ENCODE results near the gene TMEM178B. TPM values are rescaled to one million over a fixed set of nuclear protein-coding genes. Genes with fewer than 3 reads are reported as not detected.

Gene TMEM178B
- total RNA-seq, 2 experiments from 2014 or later = 0.18 to 1.9 TPM

GRCh38 chr7:141209454-141209853, 135.6 kb downstream of the TMEM178B start:
- Mint-ChIP-seq H3K4me3 (no peak overlapping the region), H3K36me3 (no peaks in the 10 kb centered on the region), H3K27ac (no peak overlapping the region), H3K9me3 (ENCODE audit: low read depth) (no peaks in the 10 kb centered on the region), H3K27me3 (peaks cover 26% of the 10 kb centered on the region), H3K4me1 (no peaks in the 10 kb centered on the region)
- DNase-seq (no peak), ATAC-seq (no peak)
- CTCF ChIA-PET = no interaction called here

- no peak for ATAC-seq
- no peaks in the 10 kb centered on the region for H3K4me1 Mint-ChIP-seq
- H3K4me3 Mint-ChIP-seq = no peak overlapping the region
- no peak overlapping the region for H3K27ac Mint-ChIP-seq
- no peaks in the 10 kb centered on the region for H3K36me3 Mint-ChIP-seq
- peaks cover 26% of the 10 kb centered on the region for H3K27me3 Mint-ChIP-seq
- no peaks in the 10 kb centered on the region for H3K9me3 Mint-ChIP-seq (ENCODE audit: low read depth)
- DNase-seq = no peak
- CTCF ChIA-PET = no interaction called here
Measured at GRCh38 chr7:141210862-141211261, 137.0 kb downstream of the TMEM178B start.

- Mint-ChIP-seq H3K4me1 (no peaks in the 10 kb centered on the region), H3K4me3 (no peak overlapping the region), H3K27me3 (peaks cover 22% of the 10 kb centered on the region), H3K27ac (no peak overlapping the region), H3K36me3 (no peaks in the 10 kb centered on the region), H3K9me3 (ENCODE audit: low read depth) (no peaks in the 10 kb centered on the region)
- CTCF ChIA-PET = no interaction called here
- ATAC-seq (no peak), DNase-seq (no peak)
Measured at GRCh38 chr7:141213226-141213625, 139.4 kb downstream of the TMEM178B start.

- Mint-ChIP-seq H3K9me3 (ENCODE audit: low read depth) (no peaks in the 10 kb centered on the region), H3K4me1 (no peaks in the 10 kb centered on the region), H3K36me3 (no peaks in the 10 kb centered on the region), H3K27ac (no peak overlapping the region), H3K4me3 (no peak overlapping the region), H3K27me3 (peaks cover 6% of the 10 kb centered on the region)
- CTCF ChIA-PET = no interaction called here
- ATAC-seq (no peak), DNase-seq (no peak)
Measured at GRCh38 chr7:141217938-141218337, 144.1 kb downstream of the TMEM178B start.

GRCh38 chr7:141218941-141219340, 145.1 kb downstream of the TMEM178B start:
- Mint-ChIP-seq H3K4me1 (no peaks in the 10 kb centered on the region), H3K4me3 (no peak overlapping the region), H3K27ac (no peak overlapping the region), H3K36me3 (no peaks in the 10 kb centered on the region), H3K9me3 (ENCODE audit: low read depth) (no peaks in the 10 kb centered on the region), H3K27me3 (peaks cover 1% of the 10 kb centered on the region)
- ATAC-seq = no peak
- DNase-seq = no peak
- CTCF ChIA-PET = no interaction called here

GRCh38 chr7:141220263-141220880, 146.5 kb downstream of the TMEM178B start:
- H3K36me3 Mint-ChIP-seq = no peaks in the 10 kb centered on the region
- ATAC-seq (no peak), DNase-seq (no peak)
- CTCF ChIA-PET = interaction anchor here (1.0 kb wide), 1 partner anchor 148 kb away, joined by 3 read pairs; no protein-coding TSS in a partner anchor
- H3K4me3 Mint-ChIP-seq = no peak overlapping the region
- peaks cover 2% of the 10 kb centered on the region for H3K27me3 Mint-ChIP-seq
- H3K27ac Mint-ChIP-seq = no peak overlapping the region
- H3K9me3 Mint-ChIP-seq (ENCODE audit: low read depth) = no peaks in the 10 kb centered on the region
- H3K4me1 Mint-ChIP-seq = no peaks in the 10 kb centered on the region

GRCh38 chr7:141221007-141221612, 147.2 kb downstream of the TMEM178B start:
- Mint-ChIP-seq H3K27ac (no peak overlapping the region), H3K27me3 (peaks cover 2% of the 10 kb centered on the region), H3K4me1 (no peaks in the 10 kb centered on the region), H3K9me3 (ENCODE audit: low read depth) (no peaks in the 10 kb centered on the region), H3K36me3 (no peaks in the 10 kb centered on the region), H3K4me3 (no peak overlapping the region)
- CTCF ChIA-PET = no interaction called here
- no peak for DNase-seq
- ATAC-seq = no peak

DNA sequence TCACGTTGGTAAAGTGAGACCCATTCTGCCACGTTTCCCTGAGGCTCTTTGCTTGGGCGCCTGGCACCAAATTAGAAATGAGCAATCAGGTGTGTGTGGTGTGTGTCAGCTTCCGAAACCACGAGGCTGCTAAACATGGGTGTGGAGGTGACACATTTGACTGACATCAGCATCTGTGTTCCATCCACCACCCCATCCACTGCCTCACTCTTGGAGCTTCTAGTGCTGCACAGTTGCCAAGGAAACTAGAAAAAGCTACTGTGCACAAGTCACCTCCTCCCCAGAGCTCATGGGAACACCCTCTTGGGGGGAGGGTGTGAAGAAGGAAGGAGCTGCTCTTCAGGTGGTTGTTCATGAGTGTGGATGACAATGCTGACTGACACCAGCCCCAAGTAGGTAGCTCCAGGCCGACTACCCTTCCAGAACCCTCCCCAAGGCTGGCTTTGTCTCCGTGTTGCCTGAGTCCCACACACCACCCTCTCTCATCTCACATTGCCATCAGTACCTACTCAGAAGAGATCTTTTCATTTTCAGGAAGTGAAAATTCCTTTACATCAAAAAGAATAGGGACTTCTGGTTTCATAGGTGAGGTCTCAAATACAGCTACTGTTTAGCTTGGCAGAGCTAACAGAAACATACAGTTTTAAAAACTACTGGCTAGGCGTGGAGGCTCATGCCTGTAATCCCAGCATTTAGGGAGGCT, 152.2 kb downstream of the TMEM178B start:
- no peak for DNase-seq
- Mint-ChIP-seq H3K36me3 (no peaks in the 10 kb centered on the region), H3K4me3 (no peak overlapping the region), H3K9me3 (ENCODE audit: low read depth) (no peaks in the 10 kb centered on the region), H3K27me3 (peaks cover 4% of the 10 kb centered on the region), H3K4me1 (no peaks in the 10 kb centered on the region), H3K27ac (no peak overlapping the region)
- CTCF ChIA-PET = interaction anchor here (1.3 kb wide), 1 partner anchor 151 kb away, joined by 3 read pairs; no protein-coding TSS in a partner anchor
- no peak for ATAC-seq

DNA sequence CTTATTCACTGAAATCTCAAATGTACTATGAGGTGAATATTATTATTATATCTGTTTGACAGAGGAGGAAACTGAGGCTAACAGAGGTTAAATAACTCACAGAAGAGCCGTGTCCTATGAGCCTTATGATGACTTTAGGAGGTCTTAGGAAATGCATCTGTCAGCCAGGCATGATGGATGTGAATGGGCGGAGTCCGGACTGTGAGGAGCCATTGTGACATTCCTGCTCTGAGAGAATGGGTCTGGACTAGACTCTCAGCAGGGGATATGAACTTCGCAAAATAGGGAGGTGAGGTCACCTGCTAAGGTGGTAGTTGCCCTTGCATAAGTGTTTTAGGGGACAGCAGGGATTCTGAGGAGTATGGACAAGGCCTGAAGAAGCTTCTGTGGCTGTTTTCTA, 153.6 kb downstream of the TMEM178B start:
- CTCF ChIA-PET = no interaction called here
- no peaks in the 10 kb centered on the region for H3K4me1 Mint-ChIP-seq
- no peak for ATAC-seq
- no peak for DNase-seq
- no peak overlapping the region for H3K27ac Mint-ChIP-seq
- H3K4me3 Mint-ChIP-seq = no peak overlapping the region
- H3K27me3 Mint-ChIP-seq = peaks cover 9% of the 10 kb centered on the region
- no peaks in the 10 kb centered on the region for H3K36me3 Mint-ChIP-seq
- no peaks in the 10 kb centered on the region for H3K9me3 Mint-ChIP-seq (ENCODE audit: low read depth)

- Mint-ChIP-seq H3K9me3 (ENCODE audit: low read depth) (no peaks in the 10 kb centered on the region), H3K27me3 (peaks cover 15% of the 10 kb centered on the region), H3K36me3 (no peaks in the 10 kb centered on the region), H3K4me1 (no peaks in the 10 kb centered on the region), H3K4me3 (no peak overlapping the region), H3K27ac (no peak overlapping the region)
- DNase-seq = no peak
- no peak for ATAC-seq
- CTCF ChIA-PET = no interaction called here
Measured at GRCh38 chr7:141228482-141228881, 154.6 kb downstream of the TMEM178B start.

- Mint-ChIP-seq H3K4me1 (no peaks in the 10 kb centered on the region), H3K27me3 (peaks cover 24% of the 10 kb centered on the region), H3K36me3 (no peaks in the 10 kb centered on the region), H3K4me3 (no peak overlapping the region), H3K9me3 (ENCODE audit: low read depth) (no peaks in the 10 kb centered on the region), H3K27ac (no peak overlapping the region)
- DNase-seq = no peak
- CTCF ChIA-PET = no interaction called here
- ATAC-seq = no peak
Measured at GRCh38 chr7:141231018-141231792, 157.3 kb downstream of the TMEM178B start.

- Mint-ChIP-seq H3K36me3 (no peaks in the 10 kb centered on the region), H3K4me3 (no peak overlapping the region), H3K9me3 (ENCODE audit: low read depth) (no peaks in the 10 kb centered on the region), H3K27ac (no peak overlapping the region), H3K4me1 (no peaks in the 10 kb centered on the region), H3K27me3 (peaks cover 26% of the 10 kb centered on the region)
- DNase-seq = no peak
- no peak for ATAC-seq
- CTCF ChIA-PET = no interaction called here
Measured at GRCh38 chr7:141232286-141233051, 158.6 kb downstream of the TMEM178B start.
